Loucy (cell line): Measurements from ENCODE around the gene AMZ1.
"Not testable (repeated sequence)": the region's sequence is repeated elsewhere in the genome, so short reads cannot be mapped to it uniquely, and the experiment has no call there.

Experiments
- H2AFZ ChIP-seq: fragments of 200-600 bp; sonication (generic); 2 replicates; pipeline ENCODE4 v1.6.0; 2016; ENCODE audit warnings: antibody characterized with exemption, mild to moderate bottlenecking, low read length, moderate library complexity
- H3F3A ChIP-seq: fragments of 200-600 bp; 2 replicates; pipeline ENCODE4 v1.6.0; 2016; ENCODE audit warnings: antibody characterized with exemption, low read depth, mild to moderate bottlenecking
- H3K27me3 ChIP-seq: fragments of 200-600 bp; sonication (generic); 2 replicates; pipeline ENCODE4 v1.6.1; 2014; ENCODE audit warnings: low read length, mild to moderate bottlenecking; ENCODE audit not compliant: insufficient read depth, poor library complexity, severe bottlenecking
- H3K36me3 ChIP-seq: fragments of 200-600 bp; sonication (generic); 2 replicates; pipeline ENCODE4 v1.6.1; 2016; ENCODE audit warnings: low read length; ENCODE audit not compliant: insufficient read depth
- H3K4me1 ChIP-seq: fragments of 200-600 bp; sonication (generic); 2 replicates; pipeline ENCODE4 v1.5.1; 2014; ENCODE audit warnings: low read length, mild to moderate bottlenecking; ENCODE audit not compliant: insufficient read depth, poor library complexity, severe bottlenecking
- H3K4me2 ChIP-seq: fragments of 200-600 bp; sonication (generic); 2 replicates; pipeline ENCODE4 v1.6.0; 2014; ENCODE audit warnings: antibody characterized with exemption, low read length, low read depth, mild to moderate bottlenecking; ENCODE audit not compliant: poor library complexity, severe bottlenecking
- H3K4me3 ChIP-seq: fragments of 200-600 bp; sonication (generic); 2 replicates; pipeline ENCODE4 v1.5.1; 2014; ENCODE audit warnings: low read length, mild to moderate bottlenecking, mixed read lengths; ENCODE audit not compliant: poor library complexity, severe bottlenecking
- H3K79me2 ChIP-seq: fragments of 200-600 bp; sonication (generic); 2 replicates; pipeline ENCODE4 v1.6.1; 2014; ENCODE audit warnings: low read length; ENCODE audit not compliant: insufficient read depth
- H3K9ac ChIP-seq: fragments of 200-600 bp; sonication (generic); 2 replicates; pipeline ENCODE4 v1.6.0; 2014; ENCODE audit warnings: mild to moderate bottlenecking, low read depth, low read length, moderate library complexity; ENCODE audit not compliant: poor library complexity, severe bottlenecking
- H3K9me2 ChIP-seq: fragments of 200-600 bp; sonication (generic); replicated peaks from 2 replicates; pipeline ENCODE4 v1.6.1; 2016; ENCODE audit warnings: low read depth, low read length, mixed read lengths
- H3K9me3 ChIP-seq: fragments of 200-600 bp; sonication (generic); 2 replicates; pipeline ENCODE4 v1.6.1; 2014; ENCODE audit warnings: mild to moderate bottlenecking, antibody characterized with exemption, low read length, low read depth; ENCODE audit not compliant: insufficient read depth
- H4K20me1 ChIP-seq: fragments of 200-600 bp; sonication (generic); 2 replicates; pipeline ENCODE4 v1.6.0; 2014; ENCODE audit warnings: antibody characterized with exemption, low read length, mild to moderate bottlenecking; ENCODE audit not compliant: insufficient read depth, poor library complexity, severe bottlenecking
- EZH2phosphoT487 ChIP-seq: fragments of 200-600 bp; IDR thresholded peaks from 2 replicates; pipeline ENCODE4 v1.6.1; 2018; ENCODE audit warnings: antibody characterized with exemption, mild to moderate bottlenecking, moderate library complexity, borderline replicate concordance
- TF ChIP-seq, protein P1 (sequence below): fragments of 200-600 bp; sonication (generic); conservative IDR thresholded peaks from 2 replicates; pipeline ENCODE4 v1.5.1; 2014; ENCODE audit warnings: mild to moderate bottlenecking, antibody characterized with exemption, low read length

AMZ1 gene

DNA sequence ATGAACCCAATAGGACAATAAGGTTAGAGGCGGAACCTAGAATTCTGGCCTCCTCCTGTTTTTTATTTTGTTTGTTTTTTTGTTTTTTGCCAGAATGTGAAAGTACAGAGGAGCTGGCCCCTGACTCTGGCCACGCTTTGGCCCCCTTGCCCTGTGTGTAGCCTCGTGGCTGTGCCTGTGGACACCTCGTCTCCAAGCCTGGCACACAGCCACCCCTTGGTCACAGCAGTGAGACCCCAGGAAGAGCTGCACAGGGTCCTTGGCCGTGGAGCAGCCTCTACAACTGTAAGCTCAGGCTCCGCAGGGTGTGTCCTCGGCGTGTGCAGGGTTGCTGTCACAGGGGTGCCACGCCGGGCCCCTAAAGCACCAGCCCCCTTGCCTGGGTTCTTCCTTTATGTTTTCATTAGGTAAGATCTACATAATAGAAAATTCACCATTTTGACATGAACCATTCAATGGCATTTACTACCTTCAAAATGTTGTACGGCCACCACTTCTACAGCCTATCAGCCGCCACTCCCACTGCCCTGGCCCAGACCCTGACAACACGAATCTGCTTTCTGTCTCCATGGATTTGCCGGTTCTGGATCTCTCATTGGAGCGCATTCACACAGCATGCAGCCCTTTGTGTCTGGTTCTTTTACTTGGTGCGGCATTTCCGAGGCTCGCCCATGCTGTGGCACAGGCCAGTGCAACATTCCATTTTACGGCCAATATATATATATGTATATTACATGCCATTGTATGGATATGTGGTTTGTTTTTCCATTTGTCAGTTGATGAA is 51.0 kb downstream of the AMZ1 start:
- H3K36me3 ChIP-seq: peaks cover 36% of the 10 kb centered on the region; the same call in 1 of the 2 replicates
- H3K4me2 ChIP-seq: no peak overlapping the region
- peaks cover 50% of the 10 kb centered on the region for H3K4me1 ChIP-seq
- no peaks in the 10 kb centered on the region for H4K20me1 ChIP-seq
- H3K9me3 ChIP-seq: no peaks in the 10 kb centered on the region
- TF ChIP-seq EZH2phosphoT487: no peak
- TF ChIP-seq, protein P1, sequence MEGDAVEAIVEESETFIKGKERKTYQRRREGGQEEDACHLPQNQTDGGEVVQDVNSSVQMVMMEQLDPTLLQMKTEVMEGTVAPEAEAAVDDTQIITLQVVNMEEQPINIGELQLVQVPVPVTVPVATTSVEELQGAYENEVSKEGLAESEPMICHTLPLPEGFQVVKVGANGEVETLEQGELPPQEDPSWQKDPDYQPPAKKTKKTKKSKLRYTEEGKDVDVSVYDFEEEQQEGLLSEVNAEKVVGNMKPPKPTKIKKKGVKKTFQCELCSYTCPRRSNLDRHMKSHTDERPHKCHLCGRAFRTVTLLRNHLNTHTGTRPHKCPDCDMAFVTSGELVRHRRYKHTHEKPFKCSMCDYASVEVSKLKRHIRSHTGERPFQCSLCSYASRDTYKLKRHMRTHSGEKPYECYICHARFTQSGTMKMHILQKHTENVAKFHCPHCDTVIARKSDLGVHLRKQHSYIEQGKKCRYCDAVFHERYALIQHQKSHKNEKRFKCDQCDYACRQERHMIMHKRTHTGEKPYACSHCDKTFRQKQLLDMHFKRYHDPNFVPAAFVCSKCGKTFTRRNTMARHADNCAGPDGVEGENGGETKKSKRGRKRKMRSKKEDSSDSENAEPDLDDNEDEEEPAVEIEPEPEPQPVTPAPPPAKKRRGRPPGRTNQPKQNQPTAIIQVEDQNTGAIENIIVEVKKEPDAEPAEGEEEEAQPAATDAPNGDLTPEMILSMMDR: no peak
- H3F3A ChIP-seq: peaks cover 9% of the 10 kb centered on the region
- no peaks in the 10 kb centered on the region for H3K27me3 ChIP-seq
- H3K9me2 ChIP-seq: no peaks in the 10 kb centered on the region
- H3K79me2 ChIP-seq: peaks cover 82% of the 10 kb centered on the region
- H3K4me3 ChIP-seq: no peak overlapping the region
- H2AFZ ChIP-seq: no peak overlapping the region
- H3K9ac ChIP-seq: peak overlapping the region; percentile 78

- H4K20me1 ChIP-seq, H2AFZ ChIP-seq, H3K4me3 ChIP-seq, H3K9ac ChIP-seq, H3F3A ChIP-seq, H3K9me3 ChIP-seq, H3K4me2 ChIP-seq, H3K9me2 ChIP-seq, H3K4me1 ChIP-seq, H3K27me3 ChIP-seq: not testable (repeated sequence)
- Histone ChIP-seq H3K79me2 (peaks cover 48% of the 10 kb centered on the region), H3K36me3 (peaks cover 36% of the 10 kb centered on the region; the same call in 1 of the 2 replicates)
These were observed 55.7 kb downstream of the AMZ1 start for GRCh38 chr7:2743523-2744185.

GRCh38 chr7:2748684-2749083 is 60.7 kb downstream of the AMZ1 start:
- not testable (repeated sequence) for H3K9ac ChIP-seq, H3K9me3 ChIP-seq, H2AFZ ChIP-seq, H4K20me1 ChIP-seq, H3K9me2 ChIP-seq, H3K4me3 ChIP-seq, H3K36me3 ChIP-seq, H3K4me2 ChIP-seq, H3K27me3 ChIP-seq, H3F3A ChIP-seq
- peaks cover 25% of the 10 kb centered on the region for H3K4me1 ChIP-seq
- peaks cover 31% of the 10 kb centered on the region; the same call in 1 of the 2 replicates for H3K79me2 ChIP-seq

DNA sequence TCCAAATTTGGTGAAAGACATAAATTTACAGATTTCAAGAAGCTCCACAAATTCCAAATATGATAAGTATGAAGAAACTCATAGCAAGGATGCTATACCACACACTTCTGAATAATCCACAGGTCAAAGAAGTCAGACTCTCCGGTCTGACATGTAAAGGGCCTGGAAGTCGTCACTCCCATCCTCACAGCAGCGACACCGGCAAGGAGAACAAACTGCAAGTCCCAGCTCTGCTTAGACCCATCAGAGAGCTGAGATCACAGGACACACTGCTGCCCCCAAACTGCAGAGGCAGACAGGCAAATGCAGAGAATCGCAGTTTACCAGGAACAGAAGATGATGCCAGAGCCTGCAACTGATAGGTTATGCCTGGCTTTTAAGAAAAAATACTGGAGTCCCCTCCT is 62.0 kb downstream of the AMZ1 start:
- no peaks in the 10 kb centered on the region for H4K20me1 ChIP-seq
- H3K9me3 ChIP-seq: no peaks in the 10 kb centered on the region
- TF ChIP-seq, protein P1: no peak
- TF ChIP-seq EZH2phosphoT487: no peak
- no peak overlapping the region for H2AFZ ChIP-seq
- H3K4me2 ChIP-seq: no peak overlapping the region
- H3K4me3 ChIP-seq: no peak overlapping the region
- peaks cover 38% of the 10 kb centered on the region; the same call in 1 of the 2 replicates for H3K79me2 ChIP-seq
- H3K36me3 ChIP-seq: peaks cover 3% of the 10 kb centered on the region; the same call in 1 of the 2 replicates
- no peaks in the 10 kb centered on the region for H3F3A ChIP-seq
- H3K27me3 ChIP-seq: no peaks in the 10 kb centered on the region
- H3K4me1 ChIP-seq: peaks cover 25% of the 10 kb centered on the region
- H3K9ac ChIP-seq: no peak overlapping the region
- H3K9me2 ChIP-seq: no peaks in the 10 kb centered on the region
